ENCODE data around the gene ERC1. TPM values are rescaled to one million over a fixed set of nuclear protein-coding genes. Genes with fewer than 3 reads are reported as not detected.

ERC1 gene
- total and polyA plus RNA-seq, 2 donors (not counting 3 experiments of a cell fraction or from before 2014, with no cell fraction given) = 11.7 to 66.1 TPM

Other genes starting within 250 kb of the ERC1 start
- gene WNK1, start 238.6 kb upstream of the ERC1 start, total RNA-seq = 104 and 108 TPM in 2 replicates
- 43.7 and 46.3 TPM in 2 replicates for gene WNK1, start 238.6 kb upstream of the ERC1 start, polyA plus RNA-seq
- gene RAD52, start 41.5 kb upstream of the ERC1 start, total RNA-seq = 10.2 and 16.1 TPM in 2 replicates
- gene RAD52, start 41.5 kb upstream of the ERC1 start, polyA plus RNA-seq = 9.4 and 9.5 TPM in 2 replicates